ENCODE measurements around the gene C20orf204.

- TF ChIP-seq ZNF274 (IDR thresholded peaks at IDR 0.05; ENCODE audit: low read depth, low read length) (no peak), YY1 (IDR thresholded peaks at IDR 0.05; ENCODE audit: insufficient read depth, insufficient read length) (no peak)
Measured at GRCh38 chr20:64086801-64087200, 50.8 kb downstream of the C20orf204 start.

Data from NT2/D1 (cell line).